Fibroblast of villous mesenchyme (primary cell): ENCODE results near the gene MORN5. TPM values are rescaled to one million over a fixed set of nuclear protein-coding genes. Genes with fewer than 3 reads are reported as not detected.
"Not testable (repeated sequence)": the region's sequence is repeated elsewhere in the genome, so short reads cannot be mapped to it uniquely, and the experiment has no call there.

Experiments used
- DNase-seq: peaks from one replicate; pipeline ENCODE4 v3.0.0-alpha.2; 2010; ENCODE audit warnings: low read depth
- H3K4me3 ChIP-seq: 2 replicates; pipeline ENCODE4 v1.5.1; 2011; ENCODE audit warnings: low read depth, mild to moderate bottlenecking, low read length
- CTCF ChIP-seq: IDR thresholded peaks from 2 replicates; pipeline ENCODE4 v1.5.1; 2012; ENCODE audit warnings: low read depth, mild to moderate bottlenecking, low read length; ENCODE audit not compliant: insufficient read depth
- total RNA-seq: library from RNA; depleted of rRNA; stranded (reverse); fragments of >200 nt; gene quantifications from 2 replicates; pipeline ENCODE4 v1.2.3, GENCODE V29; 2012

Gene MORN5
- total RNA-seq, 1 donor = not detected

DNA sequence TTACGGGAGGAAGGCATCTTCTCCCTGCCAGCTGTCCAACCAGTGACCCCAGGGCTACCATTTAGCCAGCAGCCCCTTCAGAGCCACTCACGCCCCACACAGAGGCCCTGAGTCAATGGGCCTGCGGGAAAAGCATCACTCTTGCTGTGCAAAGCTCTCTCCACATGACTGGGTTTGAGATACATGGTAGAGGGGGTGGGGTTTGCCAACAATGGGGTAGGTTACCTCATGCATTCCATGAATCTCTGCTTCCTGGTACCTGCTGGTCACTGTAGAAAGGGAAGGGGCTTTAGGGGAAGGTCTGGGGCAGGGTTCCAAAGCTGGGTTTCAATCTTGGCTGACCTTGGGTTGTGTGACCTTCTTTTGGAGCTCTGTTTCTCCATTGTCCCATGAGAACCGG, 43.7 kb upstream of the MORN5 start:
- TF ChIP-seq CTCF = no peak
- DNase-seq = no peak

GRCh38 chr9:122116448-122117173, 43.1 kb upstream of the MORN5 start:
- H3K4me3 ChIP-seq = no peak overlapping the region
- no peak for TF ChIP-seq CTCF
- DNase-seq = no peak

More for the DNA sequence above, 43.7 kb upstream of the MORN5 start:
- H3K4me3 ChIP-seq = no peak overlapping the region

DNA sequence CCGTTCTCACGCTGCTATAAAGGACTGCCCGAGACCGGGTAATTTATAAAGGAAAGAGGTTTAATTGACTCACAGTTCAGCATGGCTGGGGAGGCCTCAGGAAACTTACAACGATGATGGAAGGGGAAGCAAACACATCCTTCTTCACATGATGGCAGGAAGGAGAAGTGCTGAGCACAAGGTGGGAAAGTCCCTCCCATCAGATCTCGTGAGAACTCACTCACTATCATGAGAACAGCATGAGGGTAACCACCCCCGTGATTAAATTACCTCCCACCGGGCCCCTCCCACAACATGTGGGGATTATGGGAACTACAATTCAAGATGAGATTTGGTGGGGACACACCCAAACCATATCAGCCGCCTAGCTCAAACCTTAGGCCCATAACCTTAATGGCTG, 42.5 kb upstream of the MORN5 start:
- DNase-seq, H3K4me3 ChIP-seq: not testable (repeated sequence)

- no peak overlapping the region for H3K4me3 ChIP-seq
- no peak for TF ChIP-seq CTCF
- no peak for DNase-seq
These were observed 41.2 kb upstream of the MORN5 start for GRCh38 chr9:122118343-122119165.

- no peak for TF ChIP-seq CTCF
- no peak for DNase-seq
These were observed 40.6 kb upstream of the MORN5 start for GRCh38 chr9:122119166-122119521.

DNA sequence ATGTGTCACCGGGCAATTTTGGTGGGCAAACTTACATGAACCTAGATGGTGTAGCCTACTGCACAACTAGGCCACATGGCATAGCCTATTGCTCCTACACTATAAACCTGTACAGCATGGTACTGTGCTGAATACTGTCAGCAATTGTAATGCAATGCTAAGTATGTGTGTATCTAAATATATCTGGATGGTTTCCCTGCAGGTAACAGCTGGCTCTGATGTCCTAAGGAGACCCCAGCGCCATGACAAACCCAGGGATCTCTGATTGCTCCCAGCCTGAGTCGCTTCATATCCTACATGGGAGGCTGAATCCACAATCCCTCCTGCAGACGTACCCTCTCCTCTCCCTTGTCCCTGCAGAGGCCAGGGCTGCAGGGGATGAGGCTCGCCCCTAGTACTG, 40.0 kb upstream of the MORN5 start:
- no peak for TF ChIP-seq CTCF
- DNase-seq = no peak
- no peak overlapping the region for H3K4me3 ChIP-seq

More at GRCh38 chr9:122119166-122119521, 40.6 kb upstream of the MORN5 start:
- no peak overlapping the region for H3K4me3 ChIP-seq

- no peak for DNase-seq
- no peak overlapping the region for H3K4me3 ChIP-seq
- no peak for TF ChIP-seq CTCF
These were observed 39.2 kb upstream of the MORN5 start for GRCh38 chr9:122120316-122121071.
